Measurements from ENCODE around the gene MT1G.

MT1G gene

DNA sequence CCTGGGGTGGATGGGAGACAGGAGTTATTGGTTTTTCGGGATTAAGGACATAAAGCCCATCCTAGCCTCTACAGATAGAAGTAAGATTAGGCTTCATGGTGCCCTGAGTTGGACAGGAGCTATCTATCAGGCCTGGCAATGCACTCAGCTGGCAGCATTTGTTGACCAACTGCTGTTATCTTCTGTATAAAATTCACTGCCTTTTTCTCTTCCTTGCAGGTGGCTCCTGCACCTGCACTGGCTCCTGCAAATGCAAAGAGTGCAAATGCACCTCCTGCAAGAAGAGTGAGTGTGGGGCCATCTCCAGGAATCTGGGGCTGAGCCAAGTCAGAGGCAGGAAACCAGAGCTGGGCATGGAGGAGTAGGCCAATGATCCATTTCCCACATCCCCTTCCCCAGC is 28.8 kb downstream of the MT1G start:
- no peaks in the 10 kb centered on the region for H3K9me3 ChIP-seq (ENCODE audit: control insufficient read depth, insufficient read depth, low read depth, low read length)
- ChIA-PET POLR2A (no interaction called here), CTCF (interaction anchor here (0.5 to 0.7 kb wide), 2 partner anchors 12 to 35 kb away, joined by 3 read pairs; no protein-coding TSS in a partner anchor)
- H3K4me3 ChIP-seq (ENCODE audit: low read depth, low read length), result no peak overlapping the region
- no peak overlapping the region for H3K27ac ChIP-seq (ENCODE audit: extremely low read depth, low read depth, low read length)
- no peak for TF ChIP-seq ZBTB21 (tag by site-specific recombination; IDR thresholded peaks at IDR 0.05)
- TF ChIP-seq ZNF707 (tag by site-specific recombination; IDR thresholded peaks at IDR 0.05), result no peak
- no peak for TF ChIP-seq TCF7L2 (IDR thresholded peaks at IDR 0.05; ENCODE audit: borderline replicate concordance, low read depth, low read length)
- TF ChIP-seq ZNF600 (tag by site-specific recombination; IDR thresholded peaks at IDR 0.05), result no peak
- no peak for TF ChIP-seq TRIM28 (IDR thresholded peaks at IDR 0.05; ENCODE audit: borderline replicate concordance, low read length)
- TF ChIP-seq, protein P1, sequence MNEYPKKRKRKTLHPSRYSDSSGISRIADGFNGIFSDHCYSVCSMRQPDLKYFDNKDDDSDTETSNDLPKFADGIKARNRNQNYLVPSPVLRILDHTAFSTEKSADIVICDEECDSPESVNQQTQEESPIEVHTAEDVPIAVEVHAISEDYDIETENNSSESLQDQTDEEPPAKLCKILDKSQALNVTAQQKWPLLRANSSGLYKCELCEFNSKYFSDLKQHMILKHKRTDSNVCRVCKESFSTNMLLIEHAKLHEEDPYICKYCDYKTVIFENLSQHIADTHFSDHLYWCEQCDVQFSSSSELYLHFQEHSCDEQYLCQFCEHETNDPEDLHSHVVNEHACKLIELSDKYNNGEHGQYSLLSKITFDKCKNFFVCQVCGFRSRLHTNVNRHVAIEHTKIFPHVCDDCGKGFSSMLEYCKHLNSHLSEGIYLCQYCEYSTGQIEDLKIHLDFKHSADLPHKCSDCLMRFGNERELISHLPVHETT (tag by site-specific recombination; IDR thresholded peaks at IDR 0.05), result no peak
- no peak for TF ChIP-seq ZNF223 (tag by site-specific recombination; IDR thresholded peaks at IDR 0.05)
- TF ChIP-seq ZNF133 (tag by site-specific recombination; IDR thresholded peaks at IDR 0.05), result no peak
- TF ChIP-seq, protein P2, sequence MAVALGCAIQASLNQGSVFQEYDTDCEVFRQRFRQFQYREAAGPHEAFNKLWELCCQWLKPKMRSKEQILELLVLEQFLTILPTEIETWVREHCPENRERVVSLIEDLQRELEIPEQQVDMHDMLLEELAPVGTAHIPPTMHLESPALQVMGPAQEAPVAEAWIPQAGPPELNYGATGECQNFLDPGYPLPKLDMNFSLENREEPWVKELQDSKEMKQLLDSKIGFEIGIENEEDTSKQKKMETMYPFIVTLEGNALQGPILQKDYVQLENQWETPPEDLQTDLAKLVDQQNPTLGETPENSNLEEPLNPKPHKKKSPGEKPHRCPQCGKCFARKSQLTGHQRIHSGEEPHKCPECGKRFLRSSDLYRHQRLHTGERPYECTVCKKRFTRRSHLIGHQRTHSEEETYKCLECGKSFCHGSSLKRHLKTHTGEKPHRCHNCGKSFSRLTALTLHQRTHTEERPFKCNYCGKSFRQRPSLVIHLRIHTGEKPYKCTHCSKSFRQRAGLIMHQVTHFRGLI (tag by site-specific recombination; IDR thresholded peaks at IDR 0.05), result no peak
- no peak for TF ChIP-seq ZNF664 (tag by site-specific recombination; IDR thresholded peaks at IDR 0.05)
- no peak for TF ChIP-seq KLF8 (tag by site-specific recombination; IDR thresholded peaks at IDR 0.05)
- TF ChIP-seq, protein P3, sequence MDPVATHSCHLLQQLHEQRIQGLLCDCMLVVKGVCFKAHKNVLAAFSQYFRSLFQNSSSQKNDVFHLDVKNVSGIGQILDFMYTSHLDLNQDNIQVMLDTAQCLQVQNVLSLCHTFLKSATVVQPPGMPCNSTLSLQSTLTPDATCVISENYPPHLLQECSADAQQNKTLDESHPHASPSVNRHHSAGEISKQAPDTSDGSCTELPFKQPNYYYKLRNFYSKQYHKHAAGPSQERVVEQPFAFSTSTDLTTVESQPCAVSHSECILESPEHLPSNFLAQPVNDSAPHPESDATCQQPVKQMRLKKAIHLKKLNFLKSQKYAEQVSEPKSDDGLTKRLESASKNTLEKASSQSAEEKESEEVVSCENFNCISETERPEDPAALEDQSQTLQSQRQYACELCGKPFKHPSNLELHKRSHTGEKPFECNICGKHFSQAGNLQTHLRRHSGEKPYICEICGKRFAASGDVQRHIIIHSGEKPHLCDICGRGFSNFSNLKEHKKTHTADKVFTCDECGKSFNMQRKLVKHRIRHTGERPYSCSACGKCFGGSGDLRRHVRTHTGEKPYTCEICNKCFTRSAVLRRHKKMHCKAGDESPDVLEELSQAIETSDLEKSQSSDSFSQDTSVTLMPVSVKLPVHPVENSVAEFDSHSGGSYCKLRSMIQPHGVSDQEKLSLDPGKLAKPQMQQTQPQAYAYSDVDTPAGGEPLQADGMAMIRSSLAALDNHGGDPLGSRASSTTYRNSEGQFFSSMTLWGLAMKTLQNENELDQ (tag by site-specific recombination; IDR thresholded peaks at IDR 0.05; ENCODE audit: low read depth), result no peak
- no peak for TF ChIP-seq ZNF202 (tag by site-specific recombination; IDR thresholded peaks at IDR 0.05; ENCODE audit: borderline replicate concordance)
- TF ChIP-seq, protein P4, sequence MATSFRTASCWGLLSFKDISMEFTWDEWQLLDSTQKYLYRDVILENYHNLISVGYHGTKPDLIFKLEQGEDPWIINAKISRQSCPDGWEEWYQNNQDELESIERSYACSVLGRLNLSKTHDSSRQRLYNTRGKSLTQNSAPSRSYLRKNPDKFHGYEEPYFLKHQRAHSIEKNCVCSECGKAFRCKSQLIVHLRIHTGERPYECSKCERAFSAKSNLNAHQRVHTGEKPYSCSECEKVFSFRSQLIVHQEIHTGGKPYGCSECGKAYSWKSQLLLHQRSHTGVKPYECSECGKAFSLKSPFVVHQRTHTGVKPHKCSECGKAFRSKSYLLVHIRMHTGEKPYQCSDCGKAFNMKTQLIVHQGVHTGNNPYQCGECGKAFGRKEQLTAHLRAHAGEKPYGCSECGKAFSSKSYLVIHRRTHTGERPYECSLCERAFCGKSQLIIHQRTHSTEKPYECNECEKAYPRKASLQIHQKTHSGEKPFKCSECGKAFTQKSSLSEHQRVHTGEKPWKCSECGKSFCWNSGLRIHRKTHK (tag by site-specific recombination; IDR thresholded peaks at IDR 0.05), result no peak
- no peak for TF ChIP-seq ZNF501 (tag by site-specific recombination; IDR thresholded peaks at IDR 0.05)
- TF ChIP-seq GLIS1 (tag by site-specific recombination; IDR thresholded peaks at IDR 0.05), result no peak
- TF ChIP-seq ZNF76 (tag by site-specific recombination; IDR thresholded peaks at IDR 0.05; ENCODE audit: borderline replicate concordance, low read depth), result no peak
- TF ChIP-seq MEIS1 (CRISPR knock-in tag; IDR thresholded peaks at IDR 0.05; ENCODE audit: borderline replicate concordance), result no peak
- no peaks in the 10 kb centered on the region for H3K36me3 ChIP-seq (ENCODE audit: control insufficient read depth in 2 of 2, insufficient read depth in 1 of 2, low read length in 2 of 2)
- H3K4me1 ChIP-seq (ENCODE audit: control insufficient read depth, insufficient read depth, low read length), result no peaks in the 10 kb centered on the region
